Endothelial cell of umbilical vein (primary cell): ENCODE data around the gene RPSA. TPM values are rescaled to one million over a fixed set of nuclear protein-coding genes. Genes with fewer than 3 reads are reported as not detected.

Experiments
- BruUV-seq: library from RNA; stranded (reverse); fragments of 400-500 nt; replicated peaks from 2 replicates; lab custom pipeline; 2021; lab: Mats Ljungman, UMichigan
- CTCF ChIA-PET: fragments of 300-600, 350-600 bp; sonication (Branson Sonifier 250); formaldehyde crosslinking; loops from one replicate; lab custom pipeline; 2021; ENCODE audit warnings: antibody characterized with exemption, inconsistent platforms; lab: Charles Lee
- POLR2A ChIA-PET: fragments of 300-600, 350-600 bp; sonication (Branson Sonifier 250); formaldehyde crosslinking; loops from one replicate; lab custom pipeline; 2021; ENCODE audit warnings: antibody characterized with exemption, inconsistent platforms; lab: Charles Lee
- DNase-seq: peaks from one replicate; pipeline ENCODE4 v3.0.0-alpha.2; 2011; ENCODE audit warnings: low read depth, low spot score
- FAIRE-seq: peaks from 2 replicates; lab custom pipeline; 2011; peaks lifted over from hg19 to GRCh38; lab: Jason Lieb, UNC
- H2AFZ ChIP-seq: 2 replicates; pipeline ENCODE4 v1.6.0; 2012; ENCODE audit warnings: low read depth, low read length, control low read depth, inconsistent platforms
- H3K27ac ChIP-seq: 2 replicates; pipeline ENCODE4 v1.5.1; 2011; ENCODE audit warnings: low read depth, mild to moderate bottlenecking, control low read depth, low read length, moderate library complexity; ENCODE audit not compliant: insufficient read depth
- H3K27me3 ChIP-seq, 2 experiments: 2 replicates each; pipeline versions ENCODE4 v1.6.0 to v1.6.1; 2011; ENCODE audit warnings: low read length in 2 of 2, mixed read lengths in 1 of 2; ENCODE audit not compliant: control insufficient read depth in 2 of 2, insufficient read depth in 2 of 2
- H3K36me3 ChIP-seq, 2 experiments: 2 replicates in 1 of 2; 3 replicates in 1 of 2; pipeline ENCODE4 v1.5.1; 2011; ENCODE audit warnings: low read length in 2 of 2, mild to moderate bottlenecking in 1 of 2, moderate library complexity in 1 of 2; ENCODE audit not compliant: control insufficient read depth in 2 of 2, insufficient read depth in 2 of 2; ENCODE audit errors: extremely low read depth in 1 of 2
- H3K4me1 ChIP-seq: 3 replicates; pipeline ENCODE4 v1.5.1; 2011; ENCODE audit warnings: mild to moderate bottlenecking, low read length; ENCODE audit not compliant: control insufficient read depth, insufficient read depth; ENCODE audit errors: extremely low read depth
- H3K4me2 ChIP-seq: 2 replicates; pipeline ENCODE4 v1.6.1; 2011; ENCODE audit warnings: low read length, control low read depth, mixed read lengths; ENCODE audit not compliant: insufficient read depth
- H3K4me3 ChIP-seq, 3 experiments: fragments of 200-600 bp in 1 of 3; sonication (generic), shearing (Covaris generic) in 1 of 3; replicated peaks in 1 of 3; 2 replicates each; pipeline ENCODE4 v1.5.1; 2011 to 2016; ENCODE audit warnings: control low read depth in 3 of 3, low read length in 3 of 3, mild to moderate bottlenecking in 2 of 3, inconsistent platforms in 1 of 3, low read depth in 1 of 3, moderate library complexity in 1 of 3; ENCODE audit not compliant: insufficient read depth in 1 of 3
- H3K79me2 ChIP-seq: 2 replicates; pipeline ENCODE4 v1.6.0; 2012; ENCODE audit warnings: low read length, inconsistent platforms; ENCODE audit not compliant: control insufficient read depth, insufficient read depth
- H3K9ac ChIP-seq: replicated peaks from 2 replicates; pipeline ENCODE3; 2011; ENCODE audit warnings: low read length, control low read depth; ENCODE audit not compliant: insufficient read depth; ENCODE audit errors: extremely low read depth
- H3K9me1 ChIP-seq: replicated peaks from 3 replicates; pipeline ENCODE4 v1.6.0; 2011; ENCODE audit warnings: mild to moderate bottlenecking, low read length; ENCODE audit not compliant: control insufficient read depth, insufficient read depth; ENCODE audit errors: extremely low read depth
- H3K9me3 ChIP-seq: replicated peaks from 2 replicates; pipeline ENCODE4 v1.5.1; 2012; ENCODE audit warnings: low read length, inconsistent platforms; ENCODE audit not compliant: control insufficient read depth, insufficient read depth
- H4K20me1 ChIP-seq: replicated peaks from 2 replicates; pipeline ENCODE3; 2011; ENCODE audit warnings: mild to moderate bottlenecking, low read length; ENCODE audit not compliant: control insufficient read depth, insufficient read depth; ENCODE audit errors: extremely low read depth
- CTCF ChIP-seq, 2 donors: IDR thresholded peaks; 1 replicate in 1 of 2; 2 replicates in 1 of 2; pipeline ENCODE4 v1.5.1; 2011; ENCODE audit warnings: low read length in 2 of 2, mild to moderate bottlenecking in 2 of 2, moderate library complexity in 2 of 2, control low read depth in 1 of 2, inconsistent platforms in 1 of 2, low read depth in 1 of 2; ENCODE audit not compliant: insufficient read depth in 1 of 2; ENCODE audit errors: extremely low read depth in 1 of 2
- EZH2 ChIP-seq: IDR thresholded peaks from 2 replicates; pipeline ENCODE4 v1.6.1; 2012; ENCODE audit warnings: borderline replicate concordance, low read depth, mild to moderate bottlenecking, moderate library complexity, low read length, inconsistent platforms; ENCODE audit not compliant: severe bottlenecking
- FOS ChIP-seq: IDR thresholded peaks from 2 replicates; pipeline ENCODE4 v1.6.1; 2011; ENCODE audit warnings: mild to moderate bottlenecking, low read length, moderate library complexity, borderline replicate concordance; ENCODE audit not compliant: insufficient read depth
- GATA2 ChIP-seq: IDR thresholded peaks from 2 replicates; pipeline ENCODE4 v1.7.0; 2011; ENCODE audit warnings: low read depth, mild to moderate bottlenecking, moderate library complexity, mixed read lengths, low read length; ENCODE audit not compliant: insufficient read length, insufficient read depth
- JUN ChIP-seq: IDR thresholded peaks from 2 replicates; pipeline ENCODE4 v1.6.1; 2011; ENCODE audit warnings: borderline replicate concordance, low read depth; ENCODE audit not compliant: insufficient read length, insufficient read depth
- MAX ChIP-seq: IDR thresholded peaks from 2 replicates; pipeline ENCODE4 v1.6.1; 2011; ENCODE audit not compliant: insufficient read depth, insufficient read length
- MYC ChIP-seq: IDR thresholded peaks from one replicate; pipeline ENCODE4 v1.6.1; 2011; ENCODE audit warnings: mild to moderate bottlenecking, low read depth, low read length
- POLR2A ChIP-seq: IDR thresholded peaks from 2 replicates; pipeline ENCODE4 v1.6.1; 2012; ENCODE audit warnings: low read depth, mild to moderate bottlenecking, control low read depth, low read length
- POLR2AphosphoS5 ChIP-seq: IDR thresholded peaks from 2 replicates; pipeline ENCODE4 v1.6.1; 2012; ENCODE audit warnings: low read depth, mild to moderate bottlenecking, control low read depth, low read length, moderate library complexity; ENCODE audit not compliant: insufficient read depth
- dilution Hi-C: fragments of 300-500 bp; cut with MboI; formaldehyde crosslinking; loops from one replicate; pipeline ENCODE4 v1.15.0; 2019; ENCODE audit warnings: low sequenced_read_pairs; ENCODE audit not compliant: extremely low pct_ligation_motif_present
- intact Hi-C: fragments of 100-400 bp; cut with micrococcal nuclease; formaldehyde crosslinking; loops from one replicate; pipeline ENCODE4 v1.10.0; 2022
- polyA plus RNA-seq, 4 experiments: library from polyadenylated mRNA; depleted of rRNA in 3 of 4; stranded (reverse) in 3 of 4; unstranded in 1 of 4; fragments of >200 nt; gene quantifications; 2 replicates each; pipeline versions ENCODE4 v1.2.1 to v1.2.3, GENCODE V29; 2011 to 2012; ENCODE audit warnings: missing spikeins in 1 of 4
- total RNA-seq: library from RNA; stranded (reverse); gene quantifications from 2 replicates; pipeline ENCODE4 v1.2.3, GENCODE V29; 2021

The RPSA gene
- total and polyA plus RNA-seq, 2 donors (not counting 3 experiments of a cell fraction or from before 2014, with no cell fraction given), result 1,357 to 3,687 TPM

- H3K36me3 ChIP-seq, result peaks cover 13 to 19% of the 10 kb centered on the region in 2 experiments
- peak overlapping the region; percentile 52 to 96 (median 65) for H3K4me3 ChIP-seq
- TSS peak; percentile 89 for BruUV-seq
- no peak for FAIRE-seq
- POLR2A ChIA-PET, result interaction anchor here (0.7 to 1.7 kb wide), 3 partner anchors 9 to 22 kb away, joined by 3 to 7 read pairs (median 4); no protein-coding TSS in a partner anchor
- H3K4me1 ChIP-seq, result peaks cover 19% of the 10 kb centered on the region
- peak overlapping the region; percentile 96 for H3K4me2 ChIP-seq
- peaks cover 38% of the 10 kb centered on the region for H3K79me2 ChIP-seq
- H3K9me1 ChIP-seq, result no peaks in the 10 kb centered on the region
- H3K9me3 ChIP-seq, result no peaks in the 10 kb centered on the region
- intact Hi-C loops (loop anchor here (1.0 kb wide), 2 partner anchors 9 to 22 kb away; no protein-coding TSS in a partner anchor), dilution Hi-C loops (no loop called here)
- H3K27ac ChIP-seq, result peak overlapping the region; percentile 59
- DNase-seq, result no peak
- H3K27me3 ChIP-seq, result no peaks in the 10 kb centered on the region
- TF ChIP-seq GATA2 (no peak), JUN (no peak)
- CTCF ChIA-PET, result interaction anchor here (1.5 to 1.6 kb wide), 2 partner anchors 21 to 114 kb away, joined by 4 to 6 read pairs; no protein-coding TSS in a partner anchor
- peak overlapping the region; percentile 87 for H2AFZ ChIP-seq
- peaks cover 4% of the 10 kb centered on the region for H4K20me1 ChIP-seq
- peak overlapping the region; percentile 88 for H3K9ac ChIP-seq
Measured at GRCh38 chr3:39405687-39406367, 693 bp upstream of the RPSA start.

- H3K9ac ChIP-seq, result peak overlapping the region; percentile 88
- ChIA-PET POLR2A (interaction anchor here (1.0 to 1.7 kb wide), 3 partner anchors 8 to 24 kb away, joined by 3 to 7 read pairs (median 4); no protein-coding TSS in a partner anchor), CTCF (interaction anchor here (1.0 to 1.5 kb wide), 3 partner anchors 92 to 282 kb away, joined by 3 to 6 read pairs (median 4); no protein-coding TSS in a partner anchor)
- H3K27ac ChIP-seq, result peak overlapping the region; percentile 59
- intact Hi-C loops (no loop called here), dilution Hi-C loops (no loop called here)
- H3K4me1 ChIP-seq, result peaks cover 19% of the 10 kb centered on the region
- no peaks in the 10 kb centered on the region for H3K9me1 ChIP-seq
- DNase-seq (peak; percentile 36), FAIRE-seq (no peak)
- peak overlapping the region; percentile 96 for H3K4me2 ChIP-seq
- peaks cover 42% of the 10 kb centered on the region for H3K79me2 ChIP-seq
- peaks cover 4% of the 10 kb centered on the region for H4K20me1 ChIP-seq
- H3K27me3 ChIP-seq, result no peaks in the 10 kb centered on the region
- no peaks in the 10 kb centered on the region for H3K9me3 ChIP-seq
- no peak overlapping the region for H2AFZ ChIP-seq
- BruUV-seq, result no TSS peak
- TF ChIP-seq POLR2AphosphoS5 (no peak), CTCF (IDR thresholded peaks at IDR 0.05; ENCODE audit: extremely low read depth in 1 of 2, insufficient read depth in 1 of 2, low read depth in 1 of 2, low read length in 2 of 2) (no peak), FOS (no peak), POLR2A (no peak), MYC (no peak), EZH2 (no peak), MAX (no peak), GATA2 (no peak), JUN (no peak)
- peak overlapping the region; percentile 52 to 96 (median 65) for H3K4me3 ChIP-seq
- H3K36me3 ChIP-seq, result peaks cover 23 to 25% of the 10 kb centered on the region in 2 experiments
Measured at GRCh38 chr3:39407259-39407629, 724 bp downstream of the RPSA start.
